ENCODE measurements around the gene SCFD2.
A peak's percentile ranks its signal among the peaks of the same experiment; 100 is the strongest.
"Not testable (repeated sequence)": the region's sequence is repeated elsewhere in the genome, so short reads cannot be mapped to it uniquely, and the experiment has no call there.

SCFD2 gene

GRCh38 chr4:53139256-53139655 is 226.6 kb downstream of the SCFD2 start:
- not testable (repeated sequence) for DNase-seq (ENCODE audit: low spot score)

- no peak for DNase-seq (ENCODE audit: low spot score)
Measured at GRCh38 chr4:53137468-53137867, 228.4 kb downstream of the SCFD2 start.

DNA sequence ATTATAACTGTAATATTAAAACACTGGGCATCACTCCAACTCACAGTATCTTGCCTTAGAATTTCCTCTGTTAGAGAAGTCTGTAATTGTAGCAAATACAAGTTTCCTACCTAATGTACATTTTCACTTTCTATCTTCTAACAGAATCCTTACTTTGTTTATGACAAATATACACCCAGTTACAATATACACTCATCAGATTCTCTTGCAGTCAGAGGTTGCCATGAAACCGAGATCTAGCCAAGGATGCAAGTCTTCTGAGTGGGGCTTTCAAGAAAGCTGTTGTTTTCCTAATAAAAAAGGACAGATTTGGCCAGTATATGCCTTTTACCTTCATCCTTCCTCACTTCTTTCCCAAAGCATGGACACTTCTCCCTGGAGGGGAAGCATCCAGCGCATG is 228.9 kb downstream of the SCFD2 start:
- DNase-seq (ENCODE audit: low spot score) = no peak

DNA sequence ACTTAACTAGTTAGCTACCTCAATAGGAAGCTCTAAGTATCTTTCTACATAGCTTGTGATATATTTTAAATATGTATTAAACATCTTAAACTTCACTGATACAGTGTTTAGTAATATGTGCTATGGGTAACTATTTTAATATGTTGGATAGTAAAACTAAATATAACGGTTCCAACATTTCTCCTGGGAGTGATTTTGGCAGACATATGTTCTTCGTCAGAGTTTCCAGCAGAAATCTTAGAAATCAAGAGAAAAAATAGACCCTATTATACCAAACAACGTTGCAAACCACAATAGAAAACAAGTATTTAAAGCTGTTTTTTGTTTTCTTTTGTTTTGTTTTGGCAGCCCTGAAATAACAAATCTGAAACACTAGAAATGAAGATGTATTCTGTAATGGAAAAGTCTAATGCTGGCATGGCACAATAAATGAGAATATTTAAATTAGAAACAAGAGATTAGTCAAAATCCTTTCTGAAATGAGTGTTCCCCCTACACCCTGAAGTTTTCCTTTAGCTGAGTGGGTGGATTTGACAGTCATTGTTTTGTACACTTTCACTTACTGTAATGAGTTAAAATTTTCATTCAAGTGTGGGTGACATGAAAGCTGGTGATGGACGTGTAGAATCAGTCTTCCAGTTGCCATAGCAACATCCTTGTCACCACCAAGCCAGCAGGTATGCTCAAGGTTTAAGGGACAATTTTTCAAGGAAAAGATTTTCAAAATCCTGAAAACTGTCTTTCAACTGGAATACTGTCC is 233.5 kb downstream of the SCFD2 start:
- DNase-seq (ENCODE audit: low spot score) = no peak

DNA sequence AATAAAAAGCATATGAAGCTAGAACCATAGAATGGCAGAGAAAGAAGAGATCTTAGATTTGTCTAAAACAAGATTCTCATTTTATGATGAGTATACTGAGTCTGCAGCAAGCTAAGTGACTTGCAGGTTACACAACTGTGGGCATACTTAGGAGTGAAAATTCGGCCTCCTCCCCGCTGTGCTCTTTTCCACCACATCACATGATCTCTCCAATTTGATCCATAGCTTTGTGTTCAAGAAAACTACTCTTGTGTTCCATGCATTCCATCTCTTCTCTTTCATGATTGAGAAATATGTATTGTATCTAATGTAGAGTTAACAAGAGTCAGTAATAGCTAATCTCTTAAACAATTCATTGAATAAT is 234.3 kb downstream of the SCFD2 start:
- no peak for DNase-seq (ENCODE audit: low spot score)

DNA sequence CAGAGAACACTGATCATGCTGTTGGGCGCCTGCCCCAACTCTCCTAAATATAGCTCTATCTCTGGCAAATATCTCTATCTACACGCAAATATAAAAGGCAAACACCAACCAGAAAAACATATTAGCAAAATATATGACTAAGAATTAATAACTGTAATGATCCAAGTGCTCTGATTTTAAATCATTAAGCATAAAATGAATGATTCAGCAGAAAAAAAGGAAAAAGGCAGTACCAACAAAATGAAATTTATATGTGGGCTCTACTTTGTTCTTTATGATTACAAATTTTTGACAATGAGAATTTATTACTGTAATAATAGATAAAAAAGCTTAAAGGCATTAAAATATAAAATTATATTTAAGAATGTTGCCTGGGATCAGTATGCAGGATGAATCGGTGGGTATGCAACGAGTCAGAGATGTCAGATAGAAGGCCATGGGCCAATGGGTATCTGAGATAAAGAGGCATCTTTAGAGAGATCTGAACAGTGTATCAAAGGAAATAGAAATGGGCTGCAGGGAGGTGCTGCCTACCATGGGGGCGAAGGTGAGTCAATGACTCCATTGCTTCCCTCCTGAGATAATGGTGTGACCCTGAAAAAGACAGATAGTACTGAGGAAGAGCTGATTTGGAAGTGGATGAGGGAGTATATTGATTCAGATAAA is 234.8 kb downstream of the SCFD2 start:
- DNase-seq (ENCODE audit: low spot score) = no peak

- DNase-seq (ENCODE audit: low spot score) = no peak
Measured at GRCh38 chr4:53128706-53129357, 237.0 kb downstream of the SCFD2 start.

DNA sequence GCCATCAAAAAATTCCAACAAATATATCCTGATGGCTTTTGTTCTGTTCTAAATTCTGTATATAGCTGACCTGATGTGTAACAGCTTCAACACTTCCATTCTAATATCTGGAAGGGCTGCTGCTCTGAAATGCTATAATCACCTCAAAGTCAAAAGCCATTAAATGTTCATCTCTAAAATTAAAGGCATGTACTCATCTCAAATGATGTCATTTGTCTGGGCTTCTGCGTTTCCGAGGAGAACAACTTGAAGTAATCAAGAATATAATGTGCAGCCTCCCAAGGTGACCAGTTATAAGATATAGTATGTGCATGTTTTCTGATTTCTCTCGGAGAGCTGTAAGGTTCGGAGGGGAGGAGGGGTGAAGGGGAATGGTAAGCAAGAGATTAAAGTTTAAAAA is 237.6 kb downstream of the SCFD2 start:
- DNase-seq (ENCODE audit: low spot score) = no peak

- DNase-seq (ENCODE audit: low spot score) = no peak
Measured at GRCh38 chr4:53127365-53127764, 238.5 kb downstream of the SCFD2 start.

- no peak for DNase-seq (ENCODE audit: low spot score)
Measured at GRCh38 chr4:53126099-53126498, 239.8 kb downstream of the SCFD2 start.

- no peak for DNase-seq (ENCODE audit: low spot score)
Measured at GRCh38 chr4:53123819-53124218, 242.0 kb downstream of the SCFD2 start.

GRCh38 chr4:53123171-53123570 is 242.7 kb downstream of the SCFD2 start:
- no peak for DNase-seq (ENCODE audit: low spot score)

DNA sequence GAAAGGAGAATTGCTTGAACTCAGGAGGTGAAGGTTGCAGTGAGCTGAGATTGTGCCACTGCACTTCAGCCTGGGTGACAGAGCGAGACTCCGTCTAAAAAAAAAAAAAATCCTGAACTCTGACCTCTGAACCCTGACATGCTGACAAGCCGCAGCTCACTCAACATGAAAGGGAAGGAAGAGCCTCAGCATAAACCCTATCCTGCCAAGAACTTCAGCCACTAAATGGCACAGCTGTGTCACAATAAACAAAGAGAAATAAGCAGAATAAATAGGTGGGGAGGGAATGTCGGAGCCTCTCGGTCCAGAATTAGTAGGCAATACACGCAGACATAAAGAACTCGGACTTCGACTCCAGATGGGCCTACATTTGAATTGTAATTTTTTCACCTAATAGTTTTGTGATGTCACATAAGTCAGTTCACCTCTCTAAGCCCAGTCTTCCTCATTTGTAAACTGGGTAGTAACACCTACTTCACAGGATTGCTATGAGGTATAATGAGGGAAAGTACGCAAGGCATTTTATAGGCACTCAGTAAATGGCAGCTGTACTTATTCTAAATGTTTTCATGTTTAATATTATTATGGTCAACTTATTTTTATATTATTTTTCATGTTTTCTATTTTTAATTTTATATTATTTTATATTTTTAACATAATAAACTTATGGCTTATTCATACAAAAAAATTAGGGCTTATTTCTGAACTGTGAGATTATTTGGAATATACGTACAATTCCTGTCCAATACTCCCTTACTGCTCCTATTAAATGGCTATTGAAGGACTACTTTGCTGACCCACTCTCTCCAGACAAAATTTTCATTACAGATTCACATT is 243.4 kb downstream of the SCFD2 start:
- no peak for DNase-seq (ENCODE audit: low spot score)

GRCh38 chr4:53121264-53121865 is 244.5 kb downstream of the SCFD2 start:
- DNase-seq (ENCODE audit: low spot score) = no peak

GRCh38 chr4:53120778-53121177 is 245.1 kb downstream of the SCFD2 start:
- no peak for DNase-seq (ENCODE audit: low spot score)

GRCh38 chr4:53119680-53120079 is 246.2 kb downstream of the SCFD2 start:
- peak; percentile 41 for DNase-seq (ENCODE audit: low spot score)

GRCh38 chr4:53118676-53119075 is 247.2 kb downstream of the SCFD2 start:
- DNase-seq (ENCODE audit: low spot score) = no peak

DNA sequence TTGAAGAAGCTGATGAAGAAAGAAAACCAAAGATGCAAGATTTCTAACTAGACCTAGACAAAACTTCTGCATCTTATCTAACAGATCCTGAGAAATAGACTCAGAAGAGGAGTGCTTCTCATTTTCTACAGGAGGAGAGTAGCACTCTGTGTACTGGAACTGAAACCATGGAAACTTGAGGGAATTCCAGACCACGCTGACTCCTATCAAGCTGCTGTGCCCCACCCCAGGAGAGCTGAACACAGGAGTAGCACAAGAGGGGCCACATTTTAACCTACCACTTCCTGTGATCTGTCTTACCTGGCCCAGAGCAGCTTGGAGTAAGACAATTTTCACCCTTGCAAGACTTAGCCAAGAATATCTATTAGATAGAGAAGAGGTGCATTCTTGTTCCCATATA is 248.9 kb downstream of the SCFD2 start:
- DNase-seq (ENCODE audit: low spot score) = no peak

DNA sequence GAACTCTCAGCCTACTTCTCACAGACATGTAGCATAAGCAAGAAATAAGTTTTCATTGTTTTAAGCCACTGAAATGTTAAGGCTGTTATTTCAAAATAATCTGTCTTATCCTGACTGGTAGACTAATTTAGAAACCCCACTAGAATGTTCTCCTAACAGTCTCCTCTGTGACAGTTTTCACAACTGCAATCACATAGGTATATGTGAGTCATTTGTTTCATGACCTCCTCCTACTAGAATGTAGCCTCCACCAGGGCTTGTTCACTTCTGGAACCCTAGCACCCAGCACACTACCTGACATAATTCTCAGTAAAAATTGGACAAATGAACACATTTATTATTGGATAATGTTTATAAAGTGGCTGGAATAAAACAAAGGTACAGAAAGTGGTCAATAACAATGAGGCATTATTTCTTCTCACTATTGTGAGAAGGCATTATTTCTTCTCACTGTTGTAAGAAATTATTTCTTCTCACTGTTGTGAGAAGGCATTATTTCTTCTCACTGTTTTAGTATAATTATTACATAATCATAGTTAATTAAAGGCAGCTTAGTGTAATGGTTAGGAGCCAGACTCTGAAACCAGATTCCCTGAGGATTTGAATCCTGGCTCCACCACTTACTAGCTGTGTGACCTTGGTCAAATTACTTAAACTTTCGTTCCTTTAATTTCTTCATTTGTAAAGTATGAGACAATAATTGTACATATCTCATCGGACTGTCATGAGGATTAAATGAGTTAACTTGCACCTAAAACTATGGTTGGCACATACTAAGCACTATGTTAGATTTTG is 252.2 kb downstream of the SCFD2 start:
- DNase-seq (ENCODE audit: low spot score) = no peak

DNA sequence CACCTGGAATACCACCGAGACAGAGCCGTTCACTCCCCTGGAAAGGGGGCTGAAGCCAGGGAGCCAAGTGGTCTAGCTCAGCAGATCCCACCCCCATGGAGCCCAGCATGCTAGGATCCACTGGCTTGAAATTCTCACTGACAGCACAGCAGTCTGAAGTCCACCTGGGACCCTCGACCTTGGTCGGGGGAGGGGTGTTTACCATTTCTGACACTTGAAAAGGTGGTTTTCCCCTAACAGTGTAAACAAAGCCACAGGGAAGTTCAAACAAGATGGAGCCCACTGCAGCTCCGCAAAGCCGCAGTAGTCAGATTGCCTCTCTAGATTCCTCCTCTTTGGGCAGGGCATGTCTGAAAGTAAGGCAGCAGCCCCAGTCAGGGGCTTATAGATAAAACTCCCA is 260.5 kb downstream of the SCFD2 start:
- DNase-seq (ENCODE audit: low spot score) = no peak

DNA sequence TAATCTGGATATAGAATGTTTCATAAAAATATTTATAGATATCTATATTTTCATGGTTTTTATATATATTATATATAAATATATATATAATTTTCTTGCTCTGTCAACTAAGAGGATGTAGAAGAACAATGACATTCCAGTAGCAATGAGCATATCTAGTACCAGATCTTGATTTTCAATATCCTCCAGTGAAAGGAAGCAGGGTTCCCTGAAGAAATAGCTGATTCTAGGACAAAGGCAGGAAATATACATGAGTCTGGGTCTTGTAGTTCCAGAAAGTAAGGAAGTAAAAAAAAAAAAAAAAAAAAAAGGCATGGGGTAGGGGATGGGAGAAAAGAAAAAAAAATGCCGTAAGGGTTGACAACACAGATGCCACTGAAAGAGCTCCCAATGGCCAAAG is 262.4 kb downstream of the SCFD2 start:
- DNase-seq (ENCODE audit: low spot score) = no peak
